Measurements from ENCODE around the gene AEBP1. TPM values are rescaled to one million over a fixed set of nuclear protein-coding genes. Genes with fewer than 3 reads are reported as not detected.

AEBP1 gene
- total and polyA plus RNA-seq, 3 donors from 2014 or later, result 74.5 to 168 (median 102) TPM

DNA sequence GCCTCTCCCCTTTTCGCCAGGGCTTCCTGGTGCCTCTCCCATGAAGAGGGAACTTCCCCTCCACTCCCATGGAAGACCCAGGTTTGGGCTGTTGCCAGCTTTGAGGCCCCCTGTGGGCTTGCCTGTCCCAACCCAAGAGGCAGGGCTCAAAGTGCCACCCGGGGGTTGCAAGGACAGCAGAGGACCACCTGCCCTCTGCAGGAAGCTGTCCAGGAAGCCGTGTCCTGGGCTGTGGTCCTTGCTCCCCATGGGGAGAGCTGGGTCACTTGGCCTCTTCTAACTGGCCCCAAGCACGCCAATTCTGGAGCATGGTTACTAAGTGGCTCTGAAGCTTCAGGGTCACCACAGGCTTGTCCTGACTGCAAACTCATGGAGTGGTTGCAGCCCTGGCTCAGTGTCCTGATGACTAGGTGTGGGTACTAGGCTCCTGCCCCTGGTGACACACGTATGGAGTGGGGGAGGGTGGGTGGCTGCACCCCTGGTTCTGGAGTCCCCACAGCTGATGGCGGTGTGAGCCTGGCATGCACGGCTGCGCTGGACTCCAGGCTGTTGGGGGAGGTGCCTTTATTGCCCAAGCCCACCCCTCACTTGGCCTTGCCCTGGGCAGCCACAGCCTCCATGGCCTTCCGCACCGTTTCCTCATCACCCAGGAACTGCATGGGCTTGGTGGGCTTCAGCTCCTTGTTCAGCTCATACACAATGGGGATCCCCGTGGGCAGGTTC is 41.8 kb upstream of the AEBP1 start:
- 76 to 87% methylated on average over 6 to 11 of the region's 11 CpGs for WGBS, 2 donors
- Histone ChIP-seq H3K4me3 (no peak overlapping the region), H3K36me3 (ENCODE audit: low read depth, missing control alignments) (no peaks in the 10 kb centered on the region), H3K4me1 (peaks cover 22% of the 10 kb centered on the region), H3K27me3 (no peaks in the 10 kb centered on the region), H3K27ac (no peak overlapping the region), H3K9me3 (no peaks in the 10 kb centered on the region)
- intact Hi-C loops (cut with DNase I; ENCODE audit: low total_unique reads), result no loop called here
- no peak for TF ChIP-seq POLR2A (IDR thresholded peaks at IDR 0.05)
- TF ChIP-seq, protein P1, sequence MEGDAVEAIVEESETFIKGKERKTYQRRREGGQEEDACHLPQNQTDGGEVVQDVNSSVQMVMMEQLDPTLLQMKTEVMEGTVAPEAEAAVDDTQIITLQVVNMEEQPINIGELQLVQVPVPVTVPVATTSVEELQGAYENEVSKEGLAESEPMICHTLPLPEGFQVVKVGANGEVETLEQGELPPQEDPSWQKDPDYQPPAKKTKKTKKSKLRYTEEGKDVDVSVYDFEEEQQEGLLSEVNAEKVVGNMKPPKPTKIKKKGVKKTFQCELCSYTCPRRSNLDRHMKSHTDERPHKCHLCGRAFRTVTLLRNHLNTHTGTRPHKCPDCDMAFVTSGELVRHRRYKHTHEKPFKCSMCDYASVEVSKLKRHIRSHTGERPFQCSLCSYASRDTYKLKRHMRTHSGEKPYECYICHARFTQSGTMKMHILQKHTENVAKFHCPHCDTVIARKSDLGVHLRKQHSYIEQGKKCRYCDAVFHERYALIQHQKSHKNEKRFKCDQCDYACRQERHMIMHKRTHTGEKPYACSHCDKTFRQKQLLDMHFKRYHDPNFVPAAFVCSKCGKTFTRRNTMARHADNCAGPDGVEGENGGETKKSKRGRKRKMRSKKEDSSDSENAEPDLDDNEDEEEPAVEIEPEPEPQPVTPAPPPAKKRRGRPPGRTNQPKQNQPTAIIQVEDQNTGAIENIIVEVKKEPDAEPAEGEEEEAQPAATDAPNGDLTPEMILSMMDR (IDR thresholded peaks at IDR 0.05), result no peak
- no peak for DNase-seq

DNA sequence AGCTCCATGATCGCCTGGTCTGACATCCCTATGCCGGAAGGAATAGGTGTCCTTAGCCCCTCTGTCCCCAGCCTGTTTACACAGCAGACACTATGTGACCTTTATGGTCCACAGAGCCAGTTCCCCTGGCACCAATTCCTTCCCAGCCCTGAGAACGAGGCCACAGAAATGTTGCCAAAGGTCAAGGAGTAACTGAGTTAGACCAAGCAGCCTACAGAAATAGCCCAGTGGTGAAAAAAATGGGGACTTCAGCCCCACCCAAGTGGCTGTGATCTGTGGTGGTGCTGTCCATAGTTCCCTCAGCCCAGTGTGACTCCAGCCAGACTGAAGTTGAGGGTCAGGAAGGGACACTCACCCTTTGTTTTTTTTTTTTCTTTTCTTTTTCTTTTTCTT is 41.2 kb upstream of the AEBP1 start:
- H3K36me3 ChIP-seq (ENCODE audit: low read depth, missing control alignments), result no peaks in the 10 kb centered on the region
- TF ChIP-seq, protein P1 (IDR thresholded peaks at IDR 0.05), result no peak
- no peak for TF ChIP-seq POLR2A (IDR thresholded peaks at IDR 0.05)
- DNase-seq, result no peak
- intact Hi-C loops (cut with DNase I; ENCODE audit: low total_unique reads), result no loop called here
- H3K27me3 ChIP-seq, result no peaks in the 10 kb centered on the region
- WGBS, 2 donors, result 50 to 64% methylated on average over 3 of the region's 3 CpGs
- no peak overlapping the region for H3K27ac ChIP-seq
- peaks cover 22% of the 10 kb centered on the region for H3K4me1 ChIP-seq
- H3K9me3 ChIP-seq, result no peaks in the 10 kb centered on the region
- no peak overlapping the region for H3K4me3 ChIP-seq

DNA sequence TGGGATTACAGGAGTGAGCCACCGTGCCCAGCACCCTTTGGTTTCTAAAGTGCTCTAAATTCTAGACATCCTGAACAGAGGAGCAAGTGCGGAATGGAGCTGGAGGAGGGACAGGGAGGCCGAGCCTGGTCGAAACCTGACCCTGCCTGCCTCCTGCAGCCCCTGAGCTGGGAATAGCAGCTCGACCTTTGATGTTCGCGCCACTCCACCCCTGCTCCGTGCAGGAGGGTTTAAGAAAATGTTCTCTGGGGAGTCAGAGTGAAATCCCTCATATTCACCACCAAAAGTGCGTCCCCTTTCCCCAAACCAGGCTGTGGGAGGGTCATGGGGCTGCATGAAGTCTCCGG is 40.6 kb upstream of the AEBP1 start:
- TF ChIP-seq, protein P1 (IDR thresholded peaks at IDR 0.05), result no peak
- no peak for TF ChIP-seq POLR2A (IDR thresholded peaks at IDR 0.05)
- no peak for DNase-seq

DNA sequence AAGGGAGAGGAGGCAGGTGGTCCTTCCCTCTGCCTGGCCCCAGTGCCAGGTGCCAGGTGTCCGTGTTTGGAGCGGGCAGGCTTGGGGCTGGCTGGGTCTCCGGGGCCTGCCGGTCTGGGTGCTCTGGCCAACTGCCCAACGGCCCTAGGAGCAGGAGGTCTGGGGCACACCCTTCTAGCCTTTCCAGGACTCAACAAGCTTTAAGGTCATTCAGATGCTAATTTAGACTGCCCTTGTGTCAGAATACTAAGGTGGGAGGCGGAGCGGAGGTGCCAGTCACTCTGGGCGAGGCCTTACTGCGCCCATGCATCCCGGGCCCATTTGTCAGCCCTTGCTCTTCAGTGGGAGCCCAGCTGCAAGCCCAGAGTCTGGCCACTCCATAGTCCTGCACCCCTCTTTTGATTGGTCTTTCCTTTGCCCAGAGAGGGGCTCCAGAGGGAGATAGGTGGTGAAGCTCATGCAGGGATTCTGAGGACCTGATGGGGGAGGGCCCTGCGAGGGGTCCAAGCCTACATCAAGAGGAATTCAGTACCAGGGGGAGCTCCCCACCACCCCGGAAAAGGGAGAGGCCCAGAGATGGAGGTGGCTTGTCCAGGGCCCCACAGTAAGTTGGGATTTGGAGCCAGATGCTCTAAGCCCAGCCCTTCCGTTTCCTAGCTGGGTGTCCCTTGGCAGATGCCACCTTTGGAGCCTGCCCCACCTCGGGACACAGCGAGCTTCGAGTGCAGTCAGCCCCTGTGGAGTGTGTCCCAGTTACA is 40.1 kb upstream of the AEBP1 start:
- intact Hi-C loops (cut with DNase I; ENCODE audit: low total_unique reads), result no loop called here
- TF ChIP-seq, protein P1 (IDR thresholded peaks at IDR 0.05), result no peak
- no peak for TF ChIP-seq POLR2A (IDR thresholded peaks at IDR 0.05)
- Histone ChIP-seq H3K4me1 (peaks cover 22% of the 10 kb centered on the region), H3K27ac (no peak overlapping the region), H3K36me3 (ENCODE audit: low read depth, missing control alignments) (no peaks in the 10 kb centered on the region), H3K4me3 (no peak overlapping the region), H3K27me3 (no peaks in the 10 kb centered on the region), H3K9me3 (no peaks in the 10 kb centered on the region)
- DNase-seq, result no peak
- WGBS, 2 donors, result 63 to 64% methylated on average over 8 to 16 of the region's 16 CpGs

More for the DNA sequence above, 40.6 kb upstream of the AEBP1 start:
- Histone ChIP-seq H3K4me1 (peaks cover 22% of the 10 kb centered on the region), H3K27me3 (no peaks in the 10 kb centered on the region), H3K9me3 (no peaks in the 10 kb centered on the region), H3K4me3 (no peak overlapping the region), H3K36me3 (ENCODE audit: low read depth, missing control alignments) (no peaks in the 10 kb centered on the region), H3K27ac (no peak overlapping the region)
- WGBS, 2 donors, result 74 to 82% methylated on average over 10 of the region's 10 CpGs
- intact Hi-C loops (cut with DNase I; ENCODE audit: low total_unique reads), result no loop called here

All from testis (tissue), 3 donors.